A172 (cell line): ENCODE measurements around the gene EFCC1. TPM values are rescaled to one million over a fixed set of nuclear protein-coding genes. Genes with fewer than 3 reads are reported as not detected.

Source experiments
- DNase-seq: peaks from one replicate; pipeline ENCODE4 v3.0.0-alpha.2; 2015; ENCODE audit warnings: low spot score
- total RNA-seq: library from RNA; depleted of rRNA; stranded (reverse); fragments of >200 nt; shearing (Covaris generic); gene quantifications from 2 replicates; pipeline ENCODE4 v1.2.3, GENCODE V29; 2014

The EFCC1 gene
- total RNA-seq, 1 experiment from 2014 or later, result 0.29 TPM

DNA sequence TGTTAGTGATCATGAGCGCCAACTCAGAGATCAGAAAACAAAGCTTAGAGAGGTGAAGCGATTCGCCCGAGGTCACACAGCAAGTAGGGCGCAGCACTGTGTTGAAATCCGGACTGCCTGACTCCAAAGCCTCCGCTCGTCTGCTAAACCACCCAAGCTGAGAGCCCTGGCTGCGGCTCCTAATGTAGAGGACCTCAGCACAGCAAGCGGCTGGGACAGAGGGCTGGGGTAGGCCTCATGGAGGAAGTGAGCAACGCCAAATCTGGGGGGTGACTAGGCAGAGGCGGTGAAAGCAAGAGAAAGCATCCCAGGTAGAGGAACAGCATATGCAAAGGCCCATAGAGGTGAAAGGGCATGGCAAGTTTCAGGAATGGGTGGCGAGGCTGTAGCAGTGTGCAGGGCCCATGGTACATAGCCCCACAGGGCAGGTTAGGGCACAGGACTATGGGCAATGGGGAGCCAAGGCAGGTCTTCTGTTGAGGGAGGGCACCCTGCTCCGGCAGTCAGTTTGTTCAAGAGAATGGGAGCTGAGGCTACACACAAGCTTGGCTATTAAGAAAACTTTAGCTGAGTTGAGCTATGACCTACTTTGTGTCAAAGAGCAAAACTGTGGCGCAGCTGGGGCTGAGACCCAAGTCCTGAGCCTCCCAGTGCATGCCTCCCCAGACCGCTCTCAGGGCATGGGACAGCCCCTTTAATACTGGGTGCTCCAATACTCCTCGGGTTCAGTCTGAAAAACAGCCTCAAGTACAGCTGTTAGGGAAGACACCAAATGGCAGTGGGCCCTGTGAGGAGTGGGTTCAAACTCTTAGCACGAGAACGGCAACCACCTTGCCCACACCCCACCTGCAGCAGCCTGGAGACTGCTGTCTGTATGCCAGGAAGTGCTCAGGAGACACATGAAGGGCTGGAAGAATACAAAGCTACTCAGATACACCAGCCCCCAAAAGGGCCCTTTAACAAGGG is 6.2 kb upstream of the EFCC1 start:
- DNase-seq, result no peak

DNA sequence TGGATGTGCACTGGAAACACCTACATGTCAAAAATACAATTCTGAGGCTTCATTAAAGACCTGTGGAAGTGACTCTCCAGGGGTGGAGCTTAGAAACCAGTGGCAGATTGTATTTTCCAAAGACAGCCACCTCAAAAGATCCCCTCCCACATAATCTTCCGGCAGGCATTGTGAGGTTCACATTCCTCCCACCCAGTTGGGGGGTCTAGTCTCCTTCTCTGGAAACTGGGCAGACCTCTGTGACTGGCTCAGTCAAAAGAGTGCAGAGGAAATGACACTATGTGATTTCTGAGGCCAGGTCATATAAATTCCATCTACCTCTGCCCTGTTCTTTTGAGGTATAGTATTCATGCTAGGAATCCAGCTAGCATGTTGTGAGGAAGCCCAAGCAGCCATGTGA is 5.4 kb upstream of the EFCC1 start:
- no peak for DNase-seq

GRCh38 chr3:128996200-128996599 is 4.9 kb upstream of the EFCC1 start:
- no peak for DNase-seq

- DNase-seq, result no peak
Measured at GRCh38 chr3:128996726-128997125, 4.4 kb upstream of the EFCC1 start.

GRCh38 chr3:128997486-128998133 is 3.5 kb upstream of the EFCC1 start:
- DNase-seq, result no peak

DNA sequence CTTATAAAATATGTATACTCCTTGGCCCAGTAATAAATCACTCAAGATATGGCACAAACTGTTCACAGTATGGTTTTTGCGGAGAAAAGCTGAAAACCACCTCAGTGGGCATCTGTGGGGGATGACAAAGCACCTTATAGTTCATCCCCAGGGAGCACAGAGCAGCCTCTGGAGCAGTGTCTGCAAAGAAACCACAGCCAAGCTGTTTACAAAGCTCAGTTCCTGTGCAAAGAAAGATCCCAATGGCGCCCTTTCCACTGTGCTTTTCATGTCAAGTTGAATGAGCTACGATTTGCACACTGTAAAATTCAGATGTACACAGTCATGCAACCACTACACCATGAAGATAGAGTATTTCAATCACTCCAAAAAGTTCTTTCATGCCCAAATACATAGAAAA is 2.5 kb upstream of the EFCC1 start:
- no peak for DNase-seq

- no peak for DNase-seq
Measured at GRCh38 chr3:128999102-128999501, 2.0 kb upstream of the EFCC1 start.

DNA sequence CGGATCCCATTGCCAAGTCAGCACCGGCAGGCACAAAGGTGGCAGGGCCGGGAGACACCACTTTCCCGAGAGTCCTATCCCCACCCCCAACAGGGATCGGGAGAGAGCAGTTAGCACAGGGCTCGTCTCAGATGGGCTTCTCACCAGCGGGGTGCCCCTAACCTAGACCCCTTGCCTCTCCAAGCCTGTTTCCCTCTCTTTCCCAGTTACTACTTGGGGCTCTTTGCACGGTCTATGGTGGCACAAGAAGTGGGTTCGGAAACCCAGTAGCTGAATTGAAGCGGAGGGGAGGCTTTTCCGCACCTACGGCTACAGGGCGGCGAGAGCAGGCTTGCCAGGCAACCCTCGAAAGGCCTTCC is 383 bp upstream of the EFCC1 start:
- no peak for DNase-seq

- DNase-seq, result no peak
Measured at GRCh38 chr3:129001806-129002572, 885 bp downstream of the EFCC1 start.

DNA sequence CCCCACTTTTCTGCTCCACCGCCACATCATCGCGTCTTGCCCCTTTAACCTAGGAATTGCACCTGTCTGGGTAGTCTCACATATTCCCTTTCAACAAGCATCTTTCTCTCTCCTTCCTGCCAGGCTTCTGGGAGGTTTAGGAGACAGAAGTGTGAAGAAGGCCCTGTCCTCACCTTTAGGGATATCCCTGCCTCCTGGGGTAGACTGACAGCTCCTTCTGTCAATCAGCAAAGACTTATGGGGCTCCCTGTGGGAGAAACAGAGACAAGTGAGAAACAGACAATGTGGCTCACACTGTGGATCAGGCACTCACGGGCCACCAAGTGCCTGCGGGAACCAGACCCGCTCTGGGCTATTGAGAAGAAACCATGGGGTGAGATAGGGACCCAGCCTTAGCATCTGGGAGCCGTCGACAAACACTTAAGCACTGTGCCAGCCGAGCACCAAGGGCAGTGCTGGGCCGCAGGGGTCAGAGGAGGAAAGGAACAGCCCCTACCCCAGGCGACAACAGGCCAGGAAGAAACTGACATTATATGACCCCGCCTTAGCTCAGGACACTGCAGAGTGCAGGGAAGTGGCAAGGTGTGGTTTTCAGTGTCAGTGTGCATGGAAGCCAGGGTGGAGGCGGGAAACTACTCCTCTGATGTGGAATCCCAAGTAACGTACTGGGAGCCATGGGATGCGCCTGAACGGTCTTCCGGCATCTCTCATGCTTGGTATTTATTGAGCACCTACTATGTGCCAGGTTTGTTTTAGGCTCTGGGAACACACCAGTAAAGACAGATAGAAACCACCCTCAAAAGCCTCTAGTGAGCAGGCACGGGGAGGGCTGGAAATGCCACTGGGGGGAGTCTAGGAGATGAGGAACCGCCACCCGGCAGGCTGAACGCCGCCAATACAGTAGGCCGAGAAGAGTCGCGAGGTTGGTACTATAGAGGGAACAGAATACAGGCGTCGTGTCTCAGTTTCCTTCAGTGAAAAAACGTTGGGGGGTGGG is 1.8 kb downstream of the EFCC1 start:
- DNase-seq, result no peak

- no peak for DNase-seq
Measured at GRCh38 chr3:129003578-129004112, 2.5 kb downstream of the EFCC1 start.

DNA sequence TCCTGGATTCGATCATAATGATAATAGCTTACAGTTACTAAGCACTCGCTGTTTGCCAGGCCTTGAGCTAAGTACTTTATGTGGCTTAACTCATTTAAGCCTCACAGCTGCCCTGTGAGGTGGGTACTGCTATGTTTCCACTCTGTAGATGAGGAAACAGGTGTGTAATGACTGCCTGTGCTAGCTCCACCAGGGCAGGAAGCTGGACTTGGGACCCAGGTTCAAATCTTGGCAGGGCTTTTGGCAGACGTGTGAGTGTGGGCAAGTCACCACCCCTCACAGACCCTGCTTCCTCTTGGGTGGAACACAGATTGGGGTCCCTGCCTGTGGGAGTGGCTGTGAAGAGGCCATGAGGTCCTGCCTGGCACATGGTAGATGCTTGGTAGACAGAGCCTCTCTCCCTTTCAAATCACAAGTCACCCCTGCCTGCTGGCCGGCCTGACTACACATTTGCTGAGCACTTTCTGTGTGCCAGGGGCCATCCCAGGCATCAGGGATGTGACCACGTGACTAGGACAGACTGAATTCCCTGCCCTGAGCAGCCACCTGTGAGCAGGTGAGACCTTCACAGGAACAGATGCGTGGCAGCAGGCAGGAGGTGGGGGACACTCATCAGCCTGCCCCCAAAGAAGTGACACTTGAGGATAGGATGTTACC is 3.7 kb downstream of the EFCC1 start:
- DNase-seq, result no peak

DNA sequence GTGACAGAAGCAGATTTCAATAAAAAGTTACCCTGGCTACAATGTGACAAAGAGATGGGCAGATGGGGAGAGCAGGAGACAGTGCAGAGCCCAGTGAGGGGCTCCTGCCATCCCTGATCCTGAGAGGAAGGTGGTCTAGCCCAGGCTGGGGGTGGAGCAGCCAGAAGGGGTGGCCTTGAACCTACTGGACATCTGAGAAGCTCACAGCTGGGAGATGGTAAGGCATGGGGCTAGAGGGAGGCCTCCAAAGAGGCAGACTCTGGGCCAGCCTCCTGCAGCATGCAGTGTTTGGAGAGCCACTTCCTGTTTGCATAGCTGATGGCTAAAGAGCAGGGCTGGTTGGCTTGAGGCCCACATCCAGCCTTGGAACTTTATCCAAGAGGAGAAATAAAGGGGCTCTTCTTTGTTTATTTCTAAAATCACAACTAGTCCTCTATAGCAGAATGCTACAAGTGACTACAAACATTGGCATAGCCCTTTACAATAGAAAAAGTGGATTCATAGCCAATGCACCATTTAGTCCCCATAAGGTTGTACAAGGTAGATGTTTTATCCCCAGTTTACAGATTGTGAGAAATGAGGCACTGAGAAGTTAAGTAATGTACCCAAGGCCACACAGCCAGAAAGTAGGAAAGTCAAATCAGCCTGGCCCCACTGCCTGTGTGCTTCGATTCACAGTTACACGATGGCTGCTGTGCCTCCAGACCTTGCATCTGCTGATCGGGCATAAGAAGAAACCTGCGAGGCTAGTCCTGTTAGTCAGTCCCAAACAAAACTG is 4.6 kb downstream of the EFCC1 start:
- DNase-seq, result no peak

- no peak for DNase-seq
Measured at GRCh38 chr3:129006864-129007263, 5.8 kb downstream of the EFCC1 start.

GRCh38 chr3:129007792-129008191 is 6.7 kb downstream of the EFCC1 start:
- DNase-seq, result no peak

GRCh38 chr3:129009266-129009665 is 8.2 kb downstream of the EFCC1 start:
- DNase-seq, result no peak

DNA sequence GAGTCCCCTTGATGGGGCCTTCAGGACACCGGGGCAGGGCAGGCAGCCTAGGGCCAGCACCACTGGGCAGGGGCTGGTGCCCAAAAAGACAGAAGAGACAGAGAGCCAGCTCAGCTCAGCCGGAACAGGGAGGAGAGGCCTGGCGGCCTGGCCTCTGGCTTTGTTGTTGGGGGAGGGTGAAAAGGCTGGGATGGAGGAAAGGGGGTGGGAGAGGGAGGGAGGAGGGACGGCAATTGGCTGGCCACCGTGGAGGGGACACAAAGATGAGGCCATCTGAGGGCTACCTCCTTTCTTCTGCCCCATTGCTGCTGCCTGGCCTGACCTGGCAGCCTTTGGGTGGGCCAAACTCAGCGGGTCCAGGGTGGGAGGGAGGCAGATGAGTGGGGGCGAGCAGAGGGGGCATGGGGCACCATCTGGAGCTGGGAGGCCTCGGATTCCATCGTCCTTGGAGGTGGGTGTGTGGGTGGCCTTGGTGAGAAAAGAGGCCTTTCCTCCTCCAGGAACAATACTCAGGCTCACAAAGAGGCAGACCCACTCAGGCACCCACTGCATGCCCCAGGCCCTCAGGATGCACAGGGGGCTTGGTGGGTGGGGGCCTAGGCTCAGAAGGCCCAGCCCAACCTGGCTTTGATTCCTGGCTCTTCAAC is 9.3 kb downstream of the EFCC1 start:
- no peak for DNase-seq

- peak; percentile 69 for DNase-seq
Measured at GRCh38 chr3:129013491-129013891, 12.4 kb downstream of the EFCC1 start.

GRCh38 chr3:129014148-129014547 is 13.0 kb downstream of the EFCC1 start:
- DNase-seq, result no peak
